DMS53 treated with DMSO at 0.1 percent for 48 hours (cell line): ENCODE data around the gene KCNK6.
"Not testable (repeated sequence)": the region's sequence is repeated elsewhere in the genome, so short reads cannot be mapped to it uniquely, and the experiment has no call there.

Experiments used
- DNase-seq: peaks from one replicate; lab custom pipeline; 2025; ENCODE audit not compliant: unreplicated experiment; lab: John Stamatoyannopoulos, UW

Gene KCNK6

DNA sequence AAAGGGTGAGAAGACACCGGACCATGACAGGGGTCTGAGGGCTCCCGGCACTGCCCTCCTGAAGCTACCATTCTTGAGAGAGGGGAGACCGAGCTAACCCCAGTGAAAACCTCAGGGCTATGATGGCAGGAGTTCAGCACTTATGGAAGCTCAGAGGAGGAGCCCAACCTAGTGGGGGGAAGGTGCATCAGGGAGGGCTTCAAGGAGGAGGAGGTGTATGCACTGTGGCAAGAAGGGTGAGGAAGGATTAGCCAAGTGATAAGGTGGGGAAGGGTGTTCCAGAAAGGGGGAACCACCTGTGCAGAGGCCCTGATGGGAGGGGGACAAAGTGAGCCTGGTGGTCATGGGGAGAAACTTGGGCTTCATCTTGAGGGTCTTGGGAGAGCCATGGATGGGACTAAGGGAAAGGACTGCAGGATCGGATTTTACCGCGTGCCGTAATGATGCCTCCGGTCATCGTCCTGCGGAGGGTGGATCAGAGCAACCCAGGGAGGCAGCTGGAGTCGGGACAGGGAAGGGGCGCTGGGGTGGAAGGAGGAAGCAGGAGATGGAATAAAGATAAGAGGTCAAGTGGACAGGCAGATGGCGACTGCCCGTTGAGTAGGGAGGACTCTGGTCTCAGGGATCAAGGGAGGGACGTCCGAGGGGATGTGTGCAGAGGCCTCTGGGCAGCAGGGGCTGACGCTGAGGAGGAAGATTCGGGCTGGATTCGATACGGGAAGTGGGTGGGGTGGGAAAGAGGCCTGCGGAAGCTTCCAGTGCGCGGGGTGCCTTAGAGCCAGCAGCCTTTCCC lies 41.4 kb downstream of the KCNK6 start:
- peak; percentile 49 for DNase-seq

DNA sequence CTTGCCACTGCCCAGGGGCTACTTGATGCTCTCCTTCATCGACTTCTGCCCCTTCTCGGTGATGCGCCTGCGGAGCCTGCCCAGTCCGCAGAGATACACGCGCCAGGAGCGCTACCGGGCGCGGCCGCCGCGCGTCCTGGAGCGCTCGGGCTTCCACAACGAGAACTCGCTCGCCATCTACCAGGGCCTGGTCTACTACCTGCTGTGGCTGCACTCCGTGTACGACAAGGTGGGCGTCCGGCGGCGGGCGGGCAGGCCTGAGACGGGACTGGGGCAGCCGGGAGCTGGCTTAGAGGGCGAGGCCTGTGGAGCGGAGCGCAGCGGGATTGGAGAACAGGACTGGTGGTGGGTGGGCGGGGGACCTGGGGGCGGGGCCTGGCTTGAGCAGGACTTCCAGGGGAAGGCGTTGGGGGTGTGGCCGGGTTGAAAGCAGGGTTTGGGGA lies 42.0 kb downstream of the KCNK6 start:
- DNase-seq = peak; percentile 84

DNA sequence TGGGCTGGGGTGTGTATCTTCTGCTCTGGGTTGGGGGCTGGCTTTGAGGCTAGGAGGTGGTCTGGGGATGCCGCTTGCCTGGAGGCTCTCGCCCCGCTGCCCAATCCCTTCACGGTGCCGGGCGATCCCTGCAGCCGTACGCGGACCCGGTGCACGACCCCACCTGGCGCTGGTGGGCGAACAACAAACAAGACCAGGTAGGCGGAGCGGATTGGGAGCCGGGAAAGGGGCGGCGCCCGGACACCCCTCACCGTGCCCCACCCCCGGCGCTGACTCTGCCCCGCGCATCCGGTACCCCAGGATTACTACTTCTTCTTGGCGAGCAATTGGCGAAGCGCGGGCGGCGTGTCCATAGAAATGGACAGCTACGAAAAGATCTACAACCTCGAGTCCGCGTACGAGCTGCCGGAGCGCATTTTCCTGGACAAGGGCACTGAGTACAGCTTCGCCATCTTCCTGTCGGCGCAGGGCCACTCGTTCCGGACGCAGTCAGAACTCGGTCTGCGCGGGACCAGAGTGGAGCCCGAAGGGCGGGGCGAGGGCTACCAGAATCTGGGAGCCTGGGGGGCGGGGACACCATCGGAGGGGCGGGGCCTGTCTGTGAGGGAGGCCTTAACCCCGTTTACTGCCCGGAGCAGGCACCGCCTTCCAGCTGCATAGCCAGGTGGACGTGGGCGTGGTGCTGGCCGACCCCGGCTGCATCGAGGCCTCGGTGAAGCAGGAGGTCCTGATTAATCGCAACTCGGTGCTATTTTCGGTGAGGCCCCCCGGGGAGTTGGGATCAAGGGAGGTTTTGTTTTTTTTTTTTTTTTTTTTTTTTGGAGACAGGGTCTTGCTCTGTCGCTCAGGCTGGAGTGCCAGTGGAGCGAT lies 42.7 kb downstream of the KCNK6 start:
- peak; percentile 87 for DNase-seq

DNA sequence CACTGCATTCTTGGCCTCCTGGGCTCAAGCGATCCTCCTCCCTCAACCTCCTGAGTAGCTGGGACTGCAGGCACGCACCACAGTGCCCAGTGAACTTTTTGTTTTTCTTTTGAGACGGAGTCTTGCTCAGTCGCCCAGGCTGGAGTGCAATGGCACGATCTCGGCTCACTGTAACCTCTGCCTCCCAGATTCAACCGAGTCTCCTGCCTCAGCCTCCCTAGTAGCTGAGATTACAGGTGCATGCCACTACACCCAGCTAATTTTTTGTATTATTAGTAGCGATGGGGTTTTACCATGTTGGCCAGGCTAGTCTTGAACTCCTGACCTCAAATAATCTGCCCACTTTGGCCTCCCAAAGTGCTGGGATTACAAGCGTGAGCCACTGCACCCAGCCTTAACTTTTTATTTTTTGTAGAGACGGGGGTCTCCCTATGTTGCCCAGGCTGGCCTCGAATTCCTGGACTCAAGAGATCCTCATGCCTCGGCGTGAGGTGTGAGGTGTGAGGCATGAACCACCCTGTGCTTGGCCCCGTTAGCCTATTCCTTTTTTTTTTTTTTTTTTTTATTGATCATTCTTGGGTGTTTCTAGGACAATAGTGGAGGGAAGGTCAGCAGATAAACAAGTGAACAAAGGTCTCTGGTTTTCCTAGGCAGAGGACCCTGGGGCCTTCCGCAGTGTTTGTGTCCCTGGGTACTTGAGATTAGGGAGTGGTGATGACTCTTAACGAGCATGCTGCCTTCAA lies 43.5 kb downstream of the KCNK6 start:
- not testable (repeated sequence) for DNase-seq

DNA sequence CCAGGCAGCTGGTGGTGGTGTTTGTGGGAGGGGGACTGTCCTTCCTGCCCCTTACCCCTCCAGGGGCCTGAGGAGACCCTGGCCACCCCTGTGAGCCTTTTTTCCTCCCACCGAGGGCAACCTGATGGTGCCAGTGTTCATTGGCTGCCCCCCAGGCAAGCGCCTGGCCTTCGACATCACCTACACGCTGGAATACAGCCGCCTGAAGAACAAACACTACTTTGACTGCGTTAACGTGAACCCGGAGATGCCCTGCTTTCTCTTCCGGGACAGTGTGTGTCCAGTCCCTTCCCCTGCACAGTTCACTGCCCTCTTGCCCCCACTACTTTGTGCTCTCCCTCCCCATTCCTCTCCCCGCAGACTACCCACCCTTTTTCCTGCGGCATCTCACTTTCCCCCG lies 47.4 kb downstream of the KCNK6 start:
- no peak for DNase-seq

DNA sequence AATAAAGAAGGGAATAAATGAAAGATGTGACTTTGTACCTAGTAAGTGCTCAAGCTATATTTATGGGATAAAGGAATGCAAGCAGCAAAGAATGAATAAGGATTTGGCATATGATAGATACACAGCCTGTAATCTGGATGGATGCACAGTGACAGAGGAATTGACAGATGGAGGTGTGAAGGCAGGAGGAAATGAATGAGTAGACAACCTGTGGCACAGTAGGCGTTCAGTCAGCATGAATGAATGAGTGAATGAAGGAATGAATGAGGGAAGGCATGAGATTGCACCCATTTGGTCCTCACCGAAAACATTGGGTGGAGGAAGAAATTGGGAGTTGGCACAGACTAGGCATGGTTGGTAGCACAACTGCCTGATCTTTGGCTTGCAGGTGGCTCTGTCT lies 49.9 kb downstream of the KCNK6 start:
- DNase-seq = no peak

DNA sequence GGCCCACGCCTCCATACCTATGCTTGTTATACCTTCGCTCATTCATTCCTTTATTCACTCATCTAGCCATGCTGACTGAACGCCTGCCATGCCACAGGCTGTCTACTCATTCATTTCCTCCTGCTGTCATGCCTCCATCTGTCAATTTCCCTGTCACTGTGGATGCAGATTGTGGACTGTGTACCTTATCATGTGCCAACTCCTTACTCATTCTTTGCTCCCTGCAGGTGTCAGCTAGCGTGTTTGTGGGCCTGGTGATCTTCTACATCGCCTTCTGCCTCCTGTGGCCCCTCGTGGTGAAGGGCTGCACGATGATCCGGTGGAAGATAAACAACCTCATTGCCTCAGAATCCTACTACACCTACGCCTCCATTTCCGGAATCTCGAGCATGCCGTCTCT lies 50.7 kb downstream of the KCNK6 start:
- DNase-seq = no peak

DNA sequence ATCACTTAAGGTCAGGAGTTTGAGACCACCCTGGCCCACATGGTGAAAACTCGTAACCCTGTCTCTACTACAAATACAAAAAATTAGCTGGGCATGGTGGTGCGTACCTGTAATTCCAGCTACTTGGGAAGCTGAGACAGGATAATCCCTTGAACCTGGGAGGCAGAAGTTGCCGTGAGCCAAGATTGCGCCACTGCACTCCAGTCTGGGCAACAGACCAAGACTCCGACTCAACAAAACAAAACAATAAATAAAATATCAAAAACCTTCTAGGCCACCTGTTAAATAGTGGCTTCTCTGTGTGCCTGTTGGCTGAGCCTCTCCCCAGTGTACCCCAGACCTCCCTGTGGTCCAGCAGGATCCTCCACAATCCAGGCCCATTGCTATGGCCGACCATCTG lies 51.4 kb downstream of the KCNK6 start:
- DNase-seq = no peak

DNA sequence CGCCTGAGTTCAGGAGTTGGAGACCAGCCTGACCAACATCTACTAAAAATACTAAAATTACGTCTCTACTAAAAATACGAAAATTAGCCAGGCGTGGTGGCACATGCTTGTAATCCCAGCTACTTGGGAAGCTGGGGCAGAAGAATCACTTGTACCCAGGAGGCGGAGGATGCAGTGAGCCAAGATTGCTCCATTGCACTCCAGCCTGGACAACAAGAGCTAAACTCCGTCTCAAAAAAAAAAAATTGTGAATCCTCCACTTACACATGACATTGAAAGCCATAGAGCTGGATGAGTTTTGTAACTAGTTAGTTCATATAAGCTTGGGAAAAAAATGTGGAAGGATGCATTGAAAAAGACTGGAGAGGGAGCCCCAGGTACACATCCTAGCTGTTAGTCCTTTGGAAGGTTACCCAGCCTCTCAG lies 54.3 kb downstream of the KCNK6 start:
- no peak for DNase-seq

DNA sequence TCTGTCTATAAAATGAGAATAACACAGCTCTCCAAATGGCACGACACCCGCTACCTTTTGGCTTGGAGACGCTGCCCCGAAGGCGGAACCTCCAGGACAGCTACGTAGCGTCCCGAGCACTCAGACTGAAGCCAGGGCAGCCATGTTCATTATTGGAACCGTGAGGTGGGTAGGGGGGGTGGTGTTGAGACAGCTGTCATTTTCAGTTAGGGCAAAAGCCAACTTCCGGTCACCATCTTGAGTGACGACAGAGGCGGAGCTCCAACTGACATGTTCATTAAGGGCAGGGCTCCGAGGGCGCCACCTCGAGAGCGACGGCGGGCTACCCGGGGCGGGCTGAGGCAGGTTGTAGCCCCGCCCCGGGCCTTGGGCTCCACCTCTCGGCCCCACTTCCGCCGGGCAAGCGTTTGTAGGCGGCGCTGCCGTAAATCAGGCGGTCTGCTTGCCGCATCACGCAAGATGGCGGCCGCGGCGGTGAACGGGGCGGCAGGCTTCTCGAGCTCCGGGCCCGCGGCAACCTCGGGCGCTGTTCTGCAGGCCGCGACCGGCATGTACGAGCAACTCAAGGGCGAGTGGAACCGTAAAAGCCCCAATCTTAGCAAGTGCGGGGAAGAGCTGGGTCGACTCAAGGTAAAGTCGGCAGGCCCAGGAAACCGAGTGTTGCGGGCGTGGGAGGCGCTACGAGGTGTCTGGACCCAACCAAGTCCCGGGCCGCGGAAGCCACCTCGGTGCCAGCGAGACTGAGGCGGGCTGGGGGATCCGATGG lies 54.9 kb downstream of the KCNK6 start, which contains the start of gene PSMD8:
Gene PSMD8, plus strand, starts transcription at position 240 of the 766 bp plus-strand sequence. Its CDS starts 31 bp downstream, at position 271.
- peak; percentile 99 for DNase-seq

DNA sequence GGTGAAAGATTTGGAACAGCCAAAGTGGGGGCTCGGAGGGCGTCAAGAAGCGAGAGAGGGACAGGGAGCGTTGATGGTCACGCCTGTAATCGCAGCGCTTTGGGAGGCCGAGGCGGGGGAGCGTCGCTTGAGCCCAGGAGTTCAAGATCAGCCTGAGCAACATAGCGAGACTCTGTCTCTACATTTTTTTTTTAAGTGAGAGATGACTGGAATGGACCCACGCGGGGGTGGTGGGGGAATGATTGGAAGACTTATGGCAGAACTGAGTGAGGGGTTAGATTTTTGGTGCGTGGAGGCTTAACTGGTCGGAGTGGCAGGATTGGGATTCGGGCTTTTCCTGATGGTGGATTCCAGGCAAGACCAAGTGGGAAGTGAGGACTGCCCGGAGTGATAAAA lies 55.5 kb downstream of the KCNK6 start:
- DNase-seq = no peak

DNA sequence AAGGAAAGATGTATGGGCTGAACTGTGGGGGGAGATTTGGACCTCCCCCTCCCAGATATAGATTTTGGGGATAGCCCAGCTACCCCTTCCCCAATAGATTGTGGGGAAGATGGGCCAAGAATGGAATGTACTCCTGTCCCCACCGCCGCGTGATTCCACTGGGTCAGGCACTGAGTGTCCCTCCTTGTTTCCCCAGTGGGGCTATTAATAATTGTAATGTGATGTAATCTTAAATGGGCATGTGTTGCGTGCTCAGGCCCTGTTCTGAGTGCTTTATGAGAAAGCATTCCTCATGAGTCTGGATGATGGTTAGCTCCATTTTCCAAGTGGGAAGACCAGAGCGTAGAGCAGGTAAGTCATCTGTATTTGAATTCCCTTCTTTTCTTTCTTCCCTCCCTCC lies 56.1 kb downstream of the KCNK6 start:
- DNase-seq = no peak

DNA sequence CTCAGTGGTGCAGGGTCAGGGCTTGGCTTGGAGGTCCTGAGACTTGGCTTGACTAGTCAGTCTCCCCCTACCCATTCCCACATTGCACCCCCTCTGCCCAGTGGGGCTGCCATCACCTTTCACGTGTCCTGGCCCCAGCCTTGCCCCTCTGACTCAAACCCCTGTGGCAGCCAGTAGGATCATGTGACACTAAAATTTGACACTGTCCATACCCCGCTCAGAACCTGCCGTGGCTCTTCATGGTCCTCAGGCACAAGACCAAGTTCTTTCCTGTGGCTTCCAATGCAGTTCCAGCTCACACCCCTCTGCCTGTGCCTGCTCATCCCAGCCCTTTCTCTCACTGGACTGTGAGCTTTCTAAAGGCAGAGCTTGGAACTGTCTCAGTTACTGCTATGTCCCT lies 56.9 kb downstream of the KCNK6 start:
- DNase-seq = no peak

DNA sequence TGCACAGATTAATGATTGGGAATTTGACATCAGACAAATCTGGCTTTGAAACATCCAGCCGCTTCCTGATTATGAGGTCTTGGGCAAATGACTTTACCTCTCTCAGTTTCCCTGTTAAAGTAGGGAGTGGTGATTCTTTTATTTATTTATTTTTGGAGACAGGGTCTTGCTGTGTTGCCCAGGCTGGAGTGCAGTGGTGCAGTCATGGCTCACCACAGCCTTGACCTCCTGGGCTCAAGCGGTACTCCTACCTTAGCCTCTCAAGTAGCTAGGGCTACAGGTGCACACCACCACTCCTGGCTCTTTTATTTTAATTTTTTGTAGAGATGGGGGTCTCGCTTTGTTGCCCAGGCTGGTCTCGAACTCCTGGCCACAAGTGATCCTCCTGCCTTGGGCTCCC lies 57.4 kb downstream of the KCNK6 start:
- no peak for DNase-seq

DNA sequence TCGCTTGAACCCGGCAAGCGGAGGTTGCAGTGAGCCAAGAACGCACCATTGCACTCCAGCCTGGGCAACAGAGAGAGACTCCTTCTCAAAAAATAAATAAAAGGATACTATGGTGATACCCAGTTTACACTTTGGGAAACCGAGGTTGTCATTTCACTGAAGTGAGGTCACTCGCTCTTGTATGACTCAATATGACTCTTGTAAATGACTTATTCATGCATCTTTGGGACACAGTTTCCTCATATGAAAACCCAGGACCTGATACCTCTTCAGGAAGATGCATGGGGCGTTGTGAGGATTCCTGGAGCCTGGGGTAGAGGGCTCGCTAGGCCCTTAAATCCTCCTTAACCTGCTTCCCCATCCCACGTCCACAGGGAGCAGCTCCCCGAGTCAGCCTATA lies 59.2 kb downstream of the KCNK6 start:
- DNase-seq = no peak

DNA sequence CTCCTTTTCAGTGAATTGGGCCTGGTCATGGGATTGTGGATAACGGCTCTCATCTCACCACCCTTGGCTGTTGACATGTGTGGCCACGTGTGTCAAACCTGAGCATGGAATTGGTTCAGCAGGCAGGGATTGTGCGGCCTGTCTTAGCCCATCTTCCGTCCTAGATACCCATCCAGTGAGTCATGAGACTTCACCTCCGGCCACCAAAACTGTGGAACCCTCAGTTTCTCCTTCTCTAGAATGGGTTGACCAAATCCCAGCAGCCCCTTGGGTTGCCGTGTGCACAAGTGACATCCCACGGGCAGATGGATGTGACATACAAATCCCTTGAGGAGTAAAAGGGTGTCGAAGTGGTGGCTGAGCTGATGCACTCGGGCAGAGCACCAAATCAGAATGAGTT lies 61.5 kb downstream of the KCNK6 start:
- no peak for DNase-seq
